H9 (cell line): Measurements from ENCODE around the gene MAPK14. TPM values are rescaled to one million over a fixed set of nuclear protein-coding genes. Genes with fewer than 3 reads are reported as not detected.

ENCODE experiments used
- DNase-seq: peaks from one replicate; pipeline ENCODE4 v3.0.0-alpha.2; 2017
- H2AFZ ChIP-seq: one replicate; pipeline ENCODE4 v1.6.1; 2013; ENCODE audit warnings: mild to moderate bottlenecking, low read length, control low read depth, moderate library complexity
- H2AK5ac ChIP-seq: 2 replicates; pipeline ENCODE4 v1.6.1; 2013; ENCODE audit warnings: low read length, control low read depth, mixed read lengths; ENCODE audit not compliant: insufficient read length
- H2BK120ac ChIP-seq: one replicate; pipeline ENCODE4 v1.6.1; 2013; ENCODE audit warnings: low read depth, mild to moderate bottlenecking, low read length, control low read depth, inconsistent platforms; ENCODE audit not compliant: poor library complexity, severe bottlenecking
- H2BK12ac ChIP-seq: 2 replicates; pipeline ENCODE4 v1.6.1; 2013; ENCODE audit warnings: low read length, control low read depth, mixed read lengths, low read depth; ENCODE audit not compliant: insufficient read length
- H2BK15ac ChIP-seq: 2 replicates; pipeline ENCODE4 v1.6.1; 2013; ENCODE audit warnings: low read depth, low read length, control low read depth
- H2BK20ac ChIP-seq: one replicate; pipeline ENCODE4 v1.6.1; 2013; ENCODE audit warnings: low read depth, mild to moderate bottlenecking, low read length, control low read depth, inconsistent platforms; ENCODE audit not compliant: poor library complexity, severe bottlenecking
- H2BK5ac ChIP-seq: 2 replicates; pipeline ENCODE4 v1.6.1; 2013; ENCODE audit warnings: low read length, control low read depth, mixed read lengths; ENCODE audit not compliant: insufficient read length
- H3K14ac ChIP-seq: 2 replicates; pipeline ENCODE4 v1.6.1; 2013; ENCODE audit warnings: low read length, control low read depth; ENCODE audit not compliant: insufficient read depth
- H3K18ac ChIP-seq: 2 replicates; pipeline ENCODE4 v1.6.1; 2013; ENCODE audit warnings: low read depth, mild to moderate bottlenecking, mixed read lengths, low read length, control low read depth; ENCODE audit not compliant: insufficient read length
- H3K23ac ChIP-seq: 2 replicates; pipeline ENCODE4 v1.6.1; 2013; ENCODE audit warnings: low read length, control low read depth, mixed read lengths, low read depth; ENCODE audit not compliant: insufficient read length
- H3K23me2 ChIP-seq: 2 replicates; pipeline ENCODE4 v1.6.1; 2013; ENCODE audit warnings: low read depth, mild to moderate bottlenecking, mixed read lengths, low read length, control low read depth; ENCODE audit not compliant: insufficient read length, poor library complexity, severe bottlenecking
- H3K27ac ChIP-seq: 2 replicates; pipeline ENCODE4 v1.5.1; 2013; ENCODE audit warnings: low read length, control low read depth, mixed read lengths, low read depth; ENCODE audit not compliant: insufficient read length
- H3K27me3 ChIP-seq: 2 replicates; pipeline ENCODE4 v1.6.1; 2013; ENCODE audit warnings: low read length, control low read depth, inconsistent platforms; ENCODE audit not compliant: insufficient read depth
- H3K4ac ChIP-seq: 2 replicates; pipeline ENCODE4 v1.6.1; 2013; ENCODE audit warnings: low read depth, mild to moderate bottlenecking, control low read depth, inconsistent platforms, low read length, moderate library complexity
- H3K4me1 ChIP-seq: 2 replicates; pipeline ENCODE4 v1.6.1; 2013; ENCODE audit warnings: low read length, control low read depth, inconsistent platforms; ENCODE audit not compliant: insufficient read depth
- H3K4me2 ChIP-seq: 2 replicates; pipeline ENCODE4 v1.6.1; 2013; ENCODE audit warnings: low read length, control low read depth, mixed read lengths; ENCODE audit not compliant: insufficient read length, insufficient read depth
- H3K56ac ChIP-seq: 2 replicates; pipeline ENCODE4 v1.6.1; 2013; ENCODE audit warnings: low read depth, mild to moderate bottlenecking, mixed read lengths, low read length, control low read depth; ENCODE audit not compliant: insufficient read length
- H3K79me1 ChIP-seq: 2 replicates; pipeline ENCODE4 v1.6.1; 2013; ENCODE audit warnings: low read depth, mild to moderate bottlenecking, moderate library complexity, low read length, control low read depth, inconsistent platforms; ENCODE audit not compliant: insufficient read depth, poor library complexity, severe bottlenecking
- H3K79me2 ChIP-seq: 2 replicates; pipeline ENCODE4 v1.6.1; 2013; ENCODE audit warnings: low read length, control low read depth, inconsistent platforms; ENCODE audit not compliant: insufficient read depth
- H3K9ac ChIP-seq: 2 replicates; pipeline ENCODE4 v1.6.1; 2013; ENCODE audit warnings: low read length, control low read depth, mixed read lengths; ENCODE audit not compliant: insufficient read length; ENCODE audit errors: extremely low read depth
- H3K9me3 ChIP-seq: one replicate; pipeline ENCODE4 v1.6.1; 2013; ENCODE audit warnings: low read depth, low read length, inconsistent platforms; ENCODE audit not compliant: control insufficient read depth
- H3T11ph ChIP-seq: one replicate; pipeline ENCODE4 v1.6.1; 2013; ENCODE audit warnings: mild to moderate bottlenecking, low read length, control low read depth, inconsistent platforms
- H4K20me1 ChIP-seq: one replicate; pipeline ENCODE4 v1.6.1; 2013; ENCODE audit not compliant: control insufficient read depth, insufficient read length, insufficient read depth
- H4K5ac ChIP-seq: 2 replicates; pipeline ENCODE4 v1.6.1; 2013; ENCODE audit warnings: low read depth, mild to moderate bottlenecking, mixed read lengths, low read length, control low read depth; ENCODE audit not compliant: insufficient read length
- H4K8ac ChIP-seq: replicated peaks from 2 replicates; pipeline ENCODE4 v1.6.1; 2013; ENCODE audit warnings: low read length, control low read depth, mixed read lengths, low read depth; ENCODE audit not compliant: insufficient read length
- H4K91ac ChIP-seq: 2 replicates; pipeline ENCODE4 v1.6.1; 2013; ENCODE audit warnings: low read depth, mild to moderate bottlenecking, moderate library complexity, mixed read lengths, low read length, control low read depth; ENCODE audit not compliant: insufficient read length
- H3K27ac Mint-ChIP-seq, 3 experiments: 2 replicates in 2 of 3; 3 replicates in 1 of 3; pipeline ENCODE4 v1.8.0; 2020 to 2021; ENCODE audit warnings: mixed read lengths in 3 of 3, mild to moderate bottlenecking in 1 of 3, moderate library complexity in 1 of 3
- H3K27me3 Mint-ChIP-seq: 2 replicates; pipeline ENCODE4 v1.8.0; 2021; ENCODE audit warnings: low read depth, mild to moderate bottlenecking, moderate library complexity, mixed read lengths
- H3K36me3 Mint-ChIP-seq, 3 experiments: 2 replicates in 2 of 3; 3 replicates in 1 of 3; pipeline ENCODE4 v1.8.0; 2020 to 2021; ENCODE audit warnings: low read depth in 3 of 3, mixed read lengths in 3 of 3; ENCODE audit not compliant: insufficient read depth in 1 of 3
- H3K4me1 Mint-ChIP-seq, 2 experiments: 2 replicates each; pipeline ENCODE4 v1.8.0; 2020; ENCODE audit warnings: mixed read lengths in 2 of 2
- H3K4me3 Mint-ChIP-seq, 2 experiments: 2 replicates in 1 of 2; 3 replicates in 1 of 2; pipeline ENCODE4 v1.8.0; 2020 to 2021; ENCODE audit warnings: mild to moderate bottlenecking in 2 of 2, mixed read lengths in 2 of 2, moderate library complexity in 1 of 2
- H3K9me3 Mint-ChIP-seq, 2 experiments: 2 replicates in 1 of 2; 3 replicates in 1 of 2; pipeline ENCODE4 v1.8.0; 2020; ENCODE audit warnings: mild to moderate bottlenecking in 2 of 2, mixed read lengths in 2 of 2, moderate library complexity in 1 of 2
- CTCF ChIP-seq: fragments of 200-600 bp; sonication (generic); conservative IDR thresholded peaks from 3 replicates; pipeline ENCODE4 v1.8.0; 2021; ENCODE audit warnings: antibody characterized with exemption, mild to moderate bottlenecking
- WGBS: extraction: QIAGEN DNeasy Blood & Tissue Kit; methylation state at CpG from one replicate; pipeline ENCODE4 v1.1.7; 2013; ENCODE audit warnings: missing lambda C conversion rate, low lambda C conversion rate, mixed read lengths; ENCODE audit not compliant: insufficient read length; ENCODE audit errors: extremely low coverage; 5-methylcytosine and 5-hydroxymethylcytosine counted together
- total RNA-seq: library from RNA; stranded (reverse); gene quantifications from 2 replicates; pipeline ENCODE4 v1.2.1, GENCODE V29; 2021

The MAPK14 gene
- total RNA-seq, 1 experiment from 2014 or later: 40.5 TPM

DNA sequence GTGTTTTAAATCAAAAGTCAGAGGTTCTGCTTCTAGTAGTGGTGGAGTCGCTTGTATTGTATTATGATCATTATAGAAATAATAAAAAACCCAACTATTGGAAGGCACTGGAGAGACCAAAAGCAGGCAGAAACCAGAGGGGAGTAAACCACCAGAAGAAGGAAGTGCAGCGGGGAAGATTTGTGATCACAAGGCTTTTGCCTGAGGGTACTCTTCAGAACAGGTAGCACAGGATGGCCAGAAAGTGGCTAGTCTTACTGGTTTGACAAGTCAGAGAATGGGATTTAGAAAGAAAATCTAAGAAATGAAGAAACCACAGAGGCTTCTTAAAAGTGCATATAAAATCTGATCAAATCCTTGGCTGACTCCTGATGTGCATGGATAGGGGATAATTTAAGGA lies 126.7 kb downstream of the MAPK14 start:
- no peak overlapping the region for H3K9ac ChIP-seq
- Mint-ChIP-seq H3K9me3 (peaks cover 8 to 17% of the 10 kb centered on the region in 2 experiments; a peak in 4 of 5 replicates), H3K4me3 (no peak overlapping the region), H3K36me3 (peaks cover 0 to 4% (median 2%) of the 10 kb centered on the region in 3 experiments; a peak in 2 of 7 replicates), H3K4me1 (peaks cover 0 to 4% of the 10 kb centered on the region in 2 experiments; a peak in 1 of 4 replicates), H3K27me3 (no peaks in the 10 kb centered on the region), H3K27ac (no peak overlapping the region)
- H2BK15ac ChIP-seq: no peak overlapping the region
- H4K20me1 ChIP-seq: no peaks in the 10 kb centered on the region
- H3K23me2 ChIP-seq: no peaks in the 10 kb centered on the region
- H2BK5ac ChIP-seq: no peak overlapping the region
- H4K91ac ChIP-seq: no peak overlapping the region
- no peak overlapping the region for H3K14ac ChIP-seq
- no peaks in the 10 kb centered on the region for H3K9me3 ChIP-seq
- H2AFZ ChIP-seq: no peak overlapping the region
- no peak overlapping the region for H2AK5ac ChIP-seq
- no peak overlapping the region for H2BK120ac ChIP-seq
- no peak overlapping the region for H2BK20ac ChIP-seq
- H2BK12ac ChIP-seq: no peak overlapping the region
- H3K4me1 ChIP-seq: no peaks in the 10 kb centered on the region
- no peak overlapping the region for H3K27ac ChIP-seq
- no peak overlapping the region for H3T11ph ChIP-seq
- H3K79me2 ChIP-seq: no peaks in the 10 kb centered on the region
- no peak overlapping the region for H4K5ac ChIP-seq
- H3K79me1 ChIP-seq: no peaks in the 10 kb centered on the region
- H3K4me2 ChIP-seq: no peak overlapping the region
- no peak overlapping the region for H3K23ac ChIP-seq
- no peak overlapping the region for H3K4ac ChIP-seq
- H3K56ac ChIP-seq: no peak overlapping the region
- H3K18ac ChIP-seq: no peak overlapping the region
- no peak for DNase-seq
- TF ChIP-seq CTCF: no peak
- WGBS: no CpG with 5 or more reads among the region's 2 CpGs
- H3K27me3 ChIP-seq: no peaks in the 10 kb centered on the region
- H4K8ac ChIP-seq: no peak overlapping the region
